ENCODE results near the gene CHAD. TPM values are rescaled to one million over a fixed set of nuclear protein-coding genes. Genes with fewer than 3 reads are reported as not detected.

Gene CHAD, protein sequence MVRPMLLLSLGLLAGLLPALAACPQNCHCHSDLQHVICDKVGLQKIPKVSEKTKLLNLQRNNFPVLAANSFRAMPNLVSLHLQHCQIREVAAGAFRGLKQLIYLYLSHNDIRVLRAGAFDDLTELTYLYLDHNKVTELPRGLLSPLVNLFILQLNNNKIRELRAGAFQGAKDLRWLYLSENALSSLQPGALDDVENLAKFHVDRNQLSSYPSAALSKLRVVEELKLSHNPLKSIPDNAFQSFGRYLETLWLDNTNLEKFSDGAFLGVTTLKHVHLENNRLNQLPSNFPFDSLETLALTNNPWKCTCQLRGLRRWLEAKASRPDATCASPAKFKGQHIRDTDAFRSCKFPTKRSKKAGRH
- not detected in 2 replicates for total RNA-seq

DNA sequence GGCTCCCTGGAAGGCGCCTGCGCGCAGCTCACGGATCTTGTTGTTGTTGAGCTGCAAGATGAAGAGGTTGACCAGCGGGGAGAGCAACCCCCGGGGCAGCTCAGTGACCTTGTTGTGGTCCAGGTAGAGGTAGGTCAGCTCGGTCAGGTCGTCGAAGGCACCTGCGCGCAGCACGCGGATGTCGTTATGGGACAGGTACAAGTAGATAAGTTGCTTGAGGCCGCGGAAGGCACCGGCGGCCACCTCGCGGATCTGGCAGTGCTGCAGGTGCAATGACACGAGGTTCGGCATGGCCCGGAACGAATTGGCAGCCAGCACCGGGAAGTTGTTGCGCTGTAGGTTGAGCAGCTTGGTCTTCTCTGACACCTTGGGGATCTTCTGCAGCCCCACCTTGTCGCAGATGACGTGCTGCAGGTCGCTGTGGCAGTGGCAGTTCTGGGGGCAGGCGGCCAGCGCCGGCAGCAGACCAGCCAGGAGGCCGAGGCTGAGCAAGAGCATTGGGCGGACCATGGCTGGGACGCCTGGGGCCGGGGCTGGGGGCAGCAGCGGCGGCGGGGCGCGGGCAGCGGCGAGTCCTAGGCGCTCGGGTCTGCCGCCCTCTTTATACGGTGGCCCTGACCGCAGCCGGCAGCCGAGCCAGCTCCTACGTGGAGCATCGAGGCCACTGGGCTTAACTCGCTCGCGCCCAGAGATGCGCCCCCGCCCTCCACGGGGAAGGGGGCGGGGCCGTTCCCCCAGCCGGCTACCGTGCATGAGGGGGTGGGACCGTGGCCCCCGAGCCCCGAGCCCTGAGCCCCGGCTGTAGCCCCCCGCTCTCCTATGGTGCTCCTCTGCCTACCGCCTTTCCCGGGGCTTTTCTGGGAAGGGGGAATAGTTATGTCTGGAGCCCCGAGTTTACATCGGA is at the start of gene CHAD:
CHAD (minus strand) TSS at position 577 of the 904 bp plus-strand sequence; CDS start at position 510, 67 bp downstream.
- intact Hi-C loops (cut with micrococcal nuclease), result no loop called here

DNA sequence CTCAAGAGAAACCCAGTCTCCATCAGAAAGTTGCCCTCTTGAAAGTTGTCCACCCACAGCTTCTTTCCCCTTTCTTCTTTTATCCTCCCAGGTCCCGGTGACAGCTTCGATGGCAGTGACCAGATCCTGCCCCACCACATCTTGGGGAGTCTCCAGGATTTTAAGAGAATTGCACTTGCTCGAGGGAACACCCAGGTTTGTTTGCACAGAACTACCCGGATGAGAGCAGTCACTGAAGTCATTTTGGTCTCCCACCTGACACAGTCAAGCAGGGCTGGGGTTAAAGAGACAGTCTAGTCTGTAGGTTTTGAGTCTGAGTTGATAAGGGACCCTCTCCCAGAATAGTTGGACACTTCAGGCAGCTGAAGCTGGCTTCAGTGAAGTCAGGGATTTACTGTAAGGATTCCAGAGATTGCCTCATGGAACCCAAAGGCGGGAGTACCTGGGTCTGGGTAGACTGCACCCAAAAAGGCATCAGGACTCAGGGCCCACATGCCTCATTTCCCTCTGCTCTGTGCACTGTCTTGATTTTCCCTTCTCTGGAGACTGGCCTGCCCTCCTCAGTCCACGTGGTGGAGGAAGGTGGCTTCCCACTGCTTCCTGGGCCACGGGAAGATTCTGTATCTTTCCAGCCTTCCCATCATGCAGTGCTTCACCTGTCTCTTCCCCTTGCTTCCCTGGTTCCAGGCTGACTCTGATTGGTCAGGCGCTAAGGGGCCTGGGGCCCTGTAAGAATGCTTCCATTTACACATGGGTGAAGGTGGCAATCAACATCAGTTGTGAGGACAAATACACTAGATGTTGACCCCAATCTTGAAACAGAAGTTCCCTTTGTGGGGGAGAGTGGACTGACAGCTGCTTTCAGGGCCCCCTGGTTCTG is 49.1 kb upstream of the CHAD start:
- intact Hi-C loops (cut with micrococcal nuclease), result no loop called here

DNA sequence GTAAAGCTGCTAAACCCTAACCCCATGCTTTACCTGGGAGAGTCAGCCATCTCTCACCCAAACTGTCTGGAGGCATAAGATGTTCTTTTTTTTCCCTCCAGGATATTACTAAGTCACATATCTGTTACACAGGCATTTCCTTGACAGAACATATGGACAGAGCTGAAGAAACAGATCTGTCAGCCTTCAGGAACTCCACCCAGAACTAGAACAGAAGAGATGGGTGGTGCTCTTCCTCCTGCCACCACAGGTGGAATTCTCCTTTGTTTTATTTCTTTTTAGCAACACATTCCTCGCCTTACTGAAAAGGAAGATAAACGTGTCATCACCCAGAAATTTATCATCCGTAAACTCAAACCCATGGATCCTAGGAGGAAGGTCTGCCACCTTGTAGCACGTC is 48.3 kb upstream of the CHAD start:
- intact Hi-C loops (cut with micrococcal nuclease), result no loop called here

DNA sequence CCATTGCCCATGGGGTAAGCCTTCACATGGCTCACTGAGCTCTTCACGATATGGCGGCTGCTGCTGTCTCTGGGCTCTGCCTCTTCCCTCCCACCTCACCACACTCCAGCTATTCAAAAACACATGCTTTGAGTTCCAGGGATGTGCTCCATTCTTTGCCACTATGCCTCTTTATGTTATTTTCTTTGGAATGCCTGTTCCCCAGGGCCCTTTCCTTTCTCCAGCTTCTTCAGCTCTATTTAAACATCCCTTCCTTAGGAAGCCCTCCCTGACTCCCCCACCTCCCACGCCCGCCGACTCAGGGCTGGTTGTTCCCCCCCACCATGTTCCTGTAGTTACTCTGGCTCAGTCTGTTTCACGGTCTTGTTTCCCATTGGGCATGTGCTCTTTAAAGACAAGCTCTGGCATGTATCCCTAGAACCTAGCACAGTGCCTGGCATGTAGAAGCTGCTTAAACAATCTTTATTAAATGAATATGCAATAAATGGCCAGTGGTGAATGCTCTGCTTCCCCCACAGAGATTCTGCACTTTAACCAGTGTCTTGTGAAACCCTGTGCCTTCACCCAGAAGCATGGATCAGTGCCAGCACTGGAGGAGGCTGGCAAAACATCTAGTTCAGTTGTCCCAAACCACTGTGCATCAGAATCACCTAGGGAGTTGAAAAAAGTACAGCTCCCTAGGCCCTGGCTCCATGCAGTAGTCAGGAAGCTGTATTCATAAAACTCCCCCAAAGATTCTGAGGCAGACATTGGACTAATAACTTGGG is 46.4 kb upstream of the CHAD start:
- intact Hi-C loops (cut with micrococcal nuclease), result no loop called here

DNA sequence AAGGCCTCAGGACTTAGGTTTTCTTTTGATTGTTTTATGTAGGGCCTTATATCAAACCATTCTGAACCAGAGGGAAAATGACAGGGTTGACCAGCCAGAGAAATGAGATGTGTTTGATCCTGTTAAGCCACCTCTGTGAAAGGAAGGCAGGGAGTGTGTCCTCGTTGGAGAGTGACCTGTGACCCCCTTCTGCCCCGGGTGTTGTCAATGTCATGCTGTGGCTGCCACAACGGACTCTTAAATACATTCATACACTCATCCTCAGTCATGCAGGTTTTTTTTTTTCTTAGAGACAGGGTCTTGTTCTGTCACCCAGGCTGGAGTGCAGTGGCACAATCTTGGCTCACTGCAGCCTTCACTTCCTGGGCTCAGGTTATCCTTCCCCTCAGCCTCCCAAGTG is 45.7 kb upstream of the CHAD start:
- intact Hi-C loops (cut with micrococcal nuclease), result no loop called here

DNA sequence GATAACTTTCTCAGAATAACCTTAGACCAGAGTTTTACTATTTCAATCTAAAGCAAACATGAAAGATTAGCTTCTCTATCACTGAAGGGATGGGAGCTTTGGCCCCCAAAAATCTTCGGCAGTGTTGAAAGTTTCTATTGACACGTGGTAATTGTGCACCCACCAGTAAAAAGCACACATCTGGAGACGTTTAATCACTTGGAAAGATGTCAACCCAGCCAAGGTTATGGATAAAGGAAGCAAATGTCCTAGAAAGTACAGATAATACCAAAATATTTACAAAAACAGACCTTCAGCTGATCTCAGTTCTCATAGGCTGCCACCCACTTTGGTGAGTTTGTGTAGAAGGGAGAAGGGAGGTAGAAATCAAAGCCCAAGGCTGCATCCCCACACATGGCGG is 44.8 kb upstream of the CHAD start:
- intact Hi-C loops (cut with micrococcal nuclease), result no loop called here

DNA sequence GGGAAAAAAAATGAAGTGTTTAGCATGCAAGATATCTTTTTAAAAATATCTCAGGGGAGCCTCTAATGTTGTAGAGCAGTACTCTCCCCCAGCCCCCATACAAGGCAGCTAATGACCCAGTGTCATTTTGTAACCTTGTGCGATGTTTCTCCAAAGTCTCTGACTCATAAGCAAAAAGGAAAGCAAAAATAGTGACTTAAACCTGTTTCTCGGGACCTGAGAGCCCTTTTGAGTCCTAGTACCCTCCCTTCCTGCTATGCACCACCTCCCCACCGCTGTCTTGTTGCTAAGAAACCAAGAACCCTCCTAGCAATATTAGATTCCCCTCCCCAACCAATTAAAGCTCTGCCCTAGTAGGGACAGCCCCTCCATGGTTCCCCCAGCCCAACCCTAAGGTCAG is 42.4 kb upstream of the CHAD start:
- intact Hi-C loops (cut with micrococcal nuclease), result loop anchor here (1.0 kb wide), 5 partner anchors 31 to 197 kb away; partner anchors contain the start of genes LRRC59 and SPATA20

DNA sequence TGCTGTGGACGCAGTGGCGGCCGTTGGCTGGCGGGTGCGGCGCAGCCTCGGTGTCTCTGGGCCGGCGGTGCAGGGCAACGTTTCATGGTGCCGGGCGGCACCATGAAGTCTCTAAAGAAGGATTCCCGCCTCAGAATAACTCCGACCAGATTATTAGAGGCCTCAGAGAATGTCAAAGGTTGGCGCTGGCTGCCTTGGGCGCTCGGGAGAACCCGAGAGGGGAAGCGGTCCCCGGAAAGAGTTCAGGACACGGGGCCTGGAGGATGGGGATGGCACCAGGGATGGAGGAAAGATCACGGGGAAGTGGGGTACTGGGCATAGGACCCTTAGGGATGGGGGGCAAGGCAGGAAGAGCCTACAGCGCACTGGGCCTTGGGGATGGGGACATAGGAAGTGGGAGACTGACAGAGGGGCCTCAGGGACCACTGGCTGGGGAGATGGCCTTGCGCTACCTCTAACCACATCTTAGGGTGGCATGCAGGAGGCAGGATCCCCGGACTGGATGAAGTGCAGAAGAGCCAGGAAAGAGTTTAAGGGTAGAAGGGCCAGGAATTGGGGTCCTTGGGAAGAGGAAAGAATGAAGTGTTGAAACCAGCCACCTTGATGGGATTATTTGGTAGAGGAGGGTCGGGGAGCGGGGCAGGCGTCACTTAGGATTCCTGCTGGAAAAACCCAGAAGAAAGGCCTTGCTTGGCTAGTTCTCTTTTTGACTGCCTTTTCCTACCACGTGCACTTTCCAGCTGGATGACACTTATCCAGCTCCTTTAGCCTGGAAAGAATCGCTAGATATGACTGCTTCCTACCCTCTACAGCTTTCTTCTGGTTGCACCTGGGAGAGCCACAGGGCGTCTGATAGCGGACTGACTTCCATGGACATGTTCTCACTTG is 40.1 kb upstream of the CHAD start:
- intact Hi-C loops (cut with micrococcal nuclease), result loop anchor here (1.0 kb wide), 1 partner anchor 50 kb away; no protein-coding TSS in a partner anchor

DNA sequence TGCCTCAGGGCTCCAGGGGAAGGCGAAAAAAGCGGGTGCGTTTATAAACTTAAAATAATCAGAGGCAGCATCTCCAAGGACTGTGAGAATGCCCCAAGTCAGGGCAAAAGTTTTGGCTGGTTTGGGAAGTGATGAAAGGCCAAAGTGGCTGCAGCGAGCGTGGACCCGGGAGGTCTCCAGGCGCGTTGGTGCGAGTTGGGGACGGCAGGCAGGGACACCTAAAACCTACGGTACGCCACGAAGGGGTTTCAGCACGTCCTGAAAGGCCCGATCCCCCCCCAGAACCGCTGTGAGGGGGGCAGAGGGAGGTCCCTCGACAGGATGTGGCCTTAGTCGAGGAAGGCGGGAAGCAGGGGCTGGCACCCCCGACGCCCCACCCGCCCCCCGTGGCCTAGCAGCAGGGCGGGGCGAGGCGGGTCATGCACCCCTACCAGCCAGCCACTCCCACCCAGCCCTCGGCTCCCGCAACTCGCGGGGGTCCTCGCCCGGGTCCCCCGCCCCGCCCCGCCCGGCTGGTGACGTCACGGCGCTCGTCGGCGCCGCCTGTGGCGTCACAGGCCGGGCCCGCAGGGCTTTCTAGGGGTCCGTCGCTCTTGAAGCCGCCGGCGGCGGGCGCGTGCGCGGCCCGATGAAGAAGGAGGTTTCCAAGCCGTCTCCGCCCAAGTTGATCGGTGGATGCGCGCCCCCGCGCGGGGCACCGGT is 39.3 kb upstream of the CHAD start, which contains the start of gene MYCBPAP:
MYCBPAP (plus strand) TSS at position 569 of the 702 bp plus-strand sequence. CDS start 236 bp downstream, outside the sequence.
- intact Hi-C loops (cut with micrococcal nuclease), result loop anchor here (1.0 kb wide), 1 partner anchor 51 kb away; no protein-coding TSS in a partner anchor

DNA sequence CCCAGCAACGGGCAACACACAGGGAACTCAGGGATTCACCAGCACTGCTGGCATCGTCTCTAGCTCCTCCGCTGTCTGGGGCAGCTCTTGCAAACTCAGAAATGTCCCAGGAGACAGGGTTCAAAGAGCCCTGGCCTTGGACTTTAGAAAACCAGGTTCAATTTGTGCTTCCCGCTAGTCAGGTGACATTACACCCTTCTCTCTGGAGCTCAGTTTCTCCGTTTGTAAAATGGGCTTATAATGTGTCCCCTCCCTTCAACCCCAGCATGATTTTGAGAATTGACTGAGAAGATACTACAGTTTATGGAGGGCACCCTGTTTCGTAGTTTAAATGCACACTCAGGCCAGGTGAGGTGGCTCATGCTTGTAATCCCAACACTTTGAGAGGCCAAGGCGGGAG is 37.6 kb upstream of the CHAD start:
- intact Hi-C loops (cut with micrococcal nuclease), result no loop called here

DNA sequence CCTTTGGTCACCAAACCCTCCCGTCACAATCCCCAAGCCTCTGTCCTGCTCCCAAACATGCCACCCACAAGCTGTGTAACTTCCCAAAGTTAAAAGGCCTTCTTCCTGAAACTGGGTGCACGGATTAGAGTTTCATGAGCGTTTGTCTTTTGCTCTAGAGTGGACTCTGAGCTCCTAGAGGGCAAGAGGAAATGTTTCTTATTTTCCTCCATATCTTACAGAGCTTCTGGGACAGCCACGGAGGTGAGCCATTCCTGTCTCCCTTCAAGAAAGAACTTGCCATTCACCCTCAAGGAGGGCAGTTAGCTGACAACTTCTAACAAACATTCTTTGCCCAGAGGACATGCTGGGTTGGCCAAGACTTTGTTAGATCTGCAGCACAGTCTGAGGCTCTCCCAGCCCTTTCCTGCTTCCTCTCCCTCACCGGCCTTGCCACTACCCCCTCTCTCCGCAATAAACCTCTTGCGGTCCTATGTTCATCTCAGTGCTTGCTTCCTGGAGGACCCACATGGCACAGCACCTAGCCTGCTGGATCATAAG is 37.0 kb upstream of the CHAD start:
- intact Hi-C loops (cut with micrococcal nuclease), result no loop called here

DNA sequence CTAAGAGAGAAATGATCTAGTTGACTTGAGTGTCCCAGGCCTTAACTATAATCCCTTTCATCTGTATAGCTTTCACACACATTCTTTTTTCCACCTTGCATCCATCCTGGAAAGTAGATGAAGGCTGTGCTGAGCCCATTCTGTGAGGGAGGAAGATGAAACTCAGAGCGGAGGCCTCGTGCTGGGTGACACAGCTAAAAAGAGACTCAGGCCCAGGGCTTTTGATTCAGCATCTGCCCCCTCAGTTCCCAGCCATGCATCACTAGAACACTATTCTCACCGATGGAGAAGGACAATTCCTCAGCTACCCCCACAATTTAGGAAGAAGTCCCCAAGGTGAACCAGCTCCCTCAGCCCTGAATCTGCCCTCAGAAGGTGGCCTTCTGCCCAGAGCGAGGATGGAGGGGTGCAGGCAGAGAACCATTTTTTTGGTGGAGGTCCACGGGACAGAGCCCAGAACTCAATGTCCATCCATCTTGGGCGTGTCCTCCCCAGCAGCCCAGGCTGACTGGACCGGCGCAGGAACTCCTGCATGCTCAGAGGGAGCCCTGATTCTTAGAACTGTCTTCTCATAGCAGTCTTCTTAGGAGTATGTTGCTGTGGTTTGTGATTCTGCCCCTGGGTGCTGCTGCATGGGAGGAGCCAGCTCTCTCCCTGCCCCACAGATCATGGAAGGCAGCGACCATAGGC is 33.8 kb upstream of the CHAD start:
- intact Hi-C loops (cut with micrococcal nuclease), result no loop called here

DNA sequence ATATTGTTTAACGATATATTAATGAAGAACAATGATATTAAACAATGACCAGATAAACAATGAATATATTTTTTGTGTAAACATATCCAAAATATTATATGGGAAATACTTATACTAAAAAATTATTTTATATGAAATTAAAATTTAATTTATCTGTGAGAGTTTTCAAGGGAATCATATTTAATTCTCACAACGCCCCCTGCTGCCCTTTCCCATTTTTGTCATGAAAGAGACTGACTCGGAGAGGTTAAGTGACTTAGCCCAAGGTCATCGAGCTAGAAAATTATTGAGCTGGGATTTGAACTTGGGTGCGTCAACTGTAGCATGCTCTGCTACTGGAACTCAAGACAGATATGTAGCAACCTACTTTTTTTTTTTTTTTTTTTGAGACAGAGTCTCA is 32.4 kb upstream of the CHAD start:
- intact Hi-C loops (cut with micrococcal nuclease), result no loop called here

DNA sequence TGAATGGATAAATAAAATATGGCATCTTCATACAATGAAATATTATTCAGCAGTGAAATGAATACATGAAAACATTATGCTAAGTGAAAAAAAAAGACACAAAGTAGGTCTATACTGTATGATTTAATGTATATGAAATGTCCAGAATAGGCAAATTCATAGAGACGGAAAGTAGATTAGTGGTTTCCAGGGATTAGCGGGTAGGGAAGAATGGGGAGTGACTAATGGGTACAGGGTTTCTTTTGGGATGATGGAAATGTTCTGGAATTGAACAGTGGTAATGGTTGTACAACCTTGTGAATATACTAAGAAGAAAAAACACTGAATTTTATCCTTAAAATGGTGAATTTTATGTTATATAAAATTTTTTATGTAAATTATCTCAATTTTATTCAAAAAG is 31.0 kb upstream of the CHAD start:
- intact Hi-C loops (cut with micrococcal nuclease), result no loop called here

DNA sequence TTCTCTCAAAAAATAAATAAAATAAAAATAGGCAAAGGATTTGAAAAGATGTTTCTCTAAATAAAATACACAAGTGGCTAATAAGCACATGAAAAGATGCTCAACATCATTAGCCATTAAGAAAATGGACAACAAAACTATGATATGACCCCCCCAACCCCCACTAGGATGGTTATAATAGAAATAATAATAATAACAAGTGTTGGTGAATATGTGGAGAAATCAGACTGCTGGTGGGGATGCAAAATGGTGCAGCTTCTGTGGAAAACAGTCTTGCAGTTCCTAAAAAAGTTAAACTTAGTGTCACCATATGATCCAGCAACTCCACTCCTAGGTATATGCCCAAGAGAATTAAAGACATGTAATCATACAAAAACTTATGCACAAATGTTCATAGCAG is 30.6 kb upstream of the CHAD start:
- intact Hi-C loops (cut with micrococcal nuclease), result no loop called here

DNA sequence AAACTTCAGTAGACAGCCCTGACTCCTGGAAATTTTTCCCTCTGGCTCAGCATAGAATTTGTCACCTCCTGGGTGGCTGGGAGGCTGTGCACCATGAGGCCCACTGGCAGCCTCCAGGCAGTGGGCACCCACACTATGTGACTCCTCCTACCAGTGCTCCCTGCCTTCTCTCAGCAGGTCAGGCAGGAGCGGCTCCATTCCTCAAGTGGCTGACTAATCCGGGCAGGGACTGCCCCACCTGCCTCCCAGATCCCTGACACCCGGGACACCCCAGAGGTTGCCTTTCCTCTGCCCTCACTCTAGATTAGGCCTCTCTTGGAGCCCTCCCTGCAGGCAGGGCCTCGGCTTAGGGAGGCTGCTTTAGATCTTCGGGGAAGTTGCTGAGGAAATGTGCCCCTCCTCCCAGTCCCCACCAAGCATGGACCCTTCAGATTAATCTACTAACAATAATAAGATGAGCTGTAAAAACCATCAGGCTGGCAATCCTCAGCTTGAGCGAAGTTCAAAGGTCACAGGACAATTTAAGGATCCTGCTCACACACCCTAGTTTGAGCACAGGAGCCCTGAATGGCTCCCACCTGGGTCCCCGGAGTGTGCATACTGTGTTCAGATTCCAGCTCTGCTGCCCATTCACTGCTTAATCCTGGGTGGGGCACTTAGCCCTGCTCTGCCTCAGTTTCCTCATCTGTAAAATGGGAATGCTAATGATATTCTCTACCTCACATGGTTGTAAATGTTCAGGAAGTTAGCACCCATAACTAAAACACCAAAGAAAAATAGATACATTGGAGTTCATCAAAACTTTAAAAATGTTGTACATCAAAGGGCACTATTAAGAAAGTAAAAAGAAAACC is 29.6 kb upstream of the CHAD start:
- intact Hi-C loops (cut with micrococcal nuclease), result no loop called here

DNA sequence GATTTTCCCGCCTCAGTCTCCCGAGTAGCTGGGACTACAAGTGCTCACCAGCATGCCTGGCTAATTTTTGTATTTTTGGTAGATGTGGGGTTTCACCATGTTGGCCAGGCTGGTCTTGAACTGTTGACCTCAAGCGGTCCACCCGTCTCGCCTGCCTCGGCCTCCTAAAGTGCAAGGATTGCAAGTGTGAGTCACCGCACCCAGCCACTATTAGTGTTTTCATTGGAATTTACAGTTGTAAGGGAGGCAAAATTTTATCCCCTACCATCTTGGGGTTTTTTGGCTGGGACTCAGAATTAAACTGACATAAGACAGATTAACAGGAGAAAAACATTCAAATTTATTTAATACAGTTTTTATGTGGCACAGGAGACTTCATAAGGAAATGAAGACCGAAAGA is 27.2 kb upstream of the CHAD start:
- intact Hi-C loops (cut with micrococcal nuclease), result no loop called here
